ENCODE results near the gene SCIN.

GRCh38 chr7:12557282-12557681 is 13.2 kb upstream of the SCIN start:
- TF ChIP-seq GATA2 (IDR thresholded peaks at IDR 0.05; ENCODE audit: low read depth, low read length) (no peak), GATA3 (IDR thresholded peaks at IDR 0.05; ENCODE audit: low read depth, low read length) (no peak)

Data from SH-SY5Y (cell line).